HCT116 (cell line): ENCODE measurements around the gene ZBTB7C. TPM values are rescaled to one million over a fixed set of nuclear protein-coding genes. Genes with fewer than 3 reads are reported as not detected.

ENCODE experiments used
- ATAC-seq: fragments of 200-7000 bp; cut with Tn5 transposase; 2 replicates; pipeline ENCODE4 v1.9.1; 2020; ENCODE audit warnings: mild to moderate bottlenecking, moderate library complexity
- BruUV-seq: library from RNA; stranded (reverse); fragments of 400-500 nt; replicated peaks from 2 replicates; lab custom pipeline; 2021; lab: Mats Ljungman, UMichigan
- CTCF ChIA-PET: fragments of 300-600 bp; sonication (Branson Sonifier 250); formaldehyde crosslinking; loops from one replicate; lab custom pipeline; 2021; ENCODE audit warnings: antibody characterized with exemption; lab: Charles Lee
- POLR2A ChIA-PET: fragments of 300-600, 350-600 bp; sonication (Branson Sonifier 250); formaldehyde crosslinking; loops from one replicate; lab custom pipeline; 2021; ENCODE audit warnings: antibody characterized with exemption; lab: Charles Lee
- RAD21 ChIA-PET, 2 experiments: fragments of 300-600 bp; sonication (Branson Sonifier 250); formaldehyde crosslinking; loops; one replicate each; lab custom pipeline; 2023; ENCODE audit warnings: low total read pairs in 2 of 2; ENCODE audit not compliant: uncharacterized antibody in 2 of 2, unreplicated experiment in 2 of 2, low non-redundant PET in 1 of 2; lab: Charles Lee
- DNase-seq: peaks from one replicate; pipeline ENCODE4 v3.0.0-alpha.2; 2010; ENCODE audit warnings: low read depth, low spot score
- H2AFZ ChIP-seq: fragments of 200-600 bp; shearing (Covaris generic), sonication (generic); 2 replicates; pipeline ENCODE4 v1.6.1; 2017; ENCODE audit warnings: low read depth, mixed run types, mixed read lengths, antibody characterized with exemption, low read length; ENCODE audit not compliant: poor library complexity, severe bottlenecking
- H3K27ac ChIP-seq: 2 replicates; pipeline ENCODE4 v1.5.1; 2012; ENCODE audit warnings: low read depth, low read length
- H3K27me3 ChIP-seq: fragments of 200-600 bp; sonication (generic); 2 replicates; pipeline ENCODE4 v1.6.1; 2016; ENCODE audit warnings: mixed run types, low read length, mixed read lengths; ENCODE audit not compliant: insufficient read depth
- H3K36me3 ChIP-seq, 2 experiments: fragments of 200-500 bp in 1 of 2; fragments of 200-600 bp in 1 of 2; sonication (Bioruptor generic) in 1 of 2; sonication (generic) in 1 of 2; 2 replicates each; pipeline versions ENCODE4 v1.5.1 to v1.6.1; 2014 to 2016; ENCODE audit warnings: low read length in 2 of 2, inconsistent platforms in 1 of 2, mixed read lengths in 1 of 2, mixed run types in 1 of 2; ENCODE audit not compliant: insufficient read depth in 2 of 2, control insufficient read depth in 1 of 2
- H3K4me1 ChIP-seq, 2 experiments: fragments of 200-600 bp in 1 of 2; sonication (generic) in 1 of 2; 2 replicates each; pipeline versions ENCODE4 v1.5.1 to v1.6.1; 2012 to 2017; ENCODE audit warnings: low read length in 2 of 2, inconsistent platforms in 1 of 2, mild to moderate bottlenecking in 1 of 2, mixed read lengths in 1 of 2, mixed run types in 1 of 2, moderate library complexity in 1 of 2; ENCODE audit not compliant: insufficient read depth in 2 of 2, control insufficient read depth in 1 of 2
- H3K4me2 ChIP-seq: fragments of 200-600 bp; sonication (generic); 2 replicates; pipeline ENCODE4 v1.6.1; 2017; ENCODE audit warnings: mixed run types, low read length, mixed read lengths
- H3K4me3 ChIP-seq, 2 experiments: fragments of 200-600 bp in 1 of 2; sonication (generic) in 1 of 2; replicated peaks in 1 of 2; 2 replicates each; pipeline ENCODE4 v1.5.1; 2011 to 2016; ENCODE audit warnings: low read length in 2 of 2, control low read depth in 1 of 2, low read depth in 1 of 2, mild to moderate bottlenecking in 1 of 2, mixed read lengths in 1 of 2, mixed run types in 1 of 2
- H3K79me2 ChIP-seq: fragments of 200-600 bp; sonication (generic); 2 replicates; pipeline ENCODE4 v1.6.1; 2017; ENCODE audit warnings: mild to moderate bottlenecking, mixed run types, low read length, moderate library complexity, mixed read lengths; ENCODE audit not compliant: insufficient read depth
- H3K9ac ChIP-seq: fragments of 200-600 bp; sonication (generic); 2 replicates; pipeline ENCODE4 v1.6.1; 2016; ENCODE audit warnings: low read length, mixed read lengths
- H3K9me2 ChIP-seq: fragments of 200-600 bp; sonication (generic), shearing (Covaris generic); 2 replicates; pipeline ENCODE4 v1.6.1; 2017; ENCODE audit warnings: mixed run types, mild to moderate bottlenecking, moderate library complexity; ENCODE audit not compliant: insufficient read depth
- H3K9me3 ChIP-seq, 2 experiments: fragments of 200-500 bp in 1 of 2; fragments of 200-600 bp in 1 of 2; sonication (Bioruptor generic) in 1 of 2; sonication (generic) in 1 of 2; 2 replicates each; pipeline ENCODE4 v1.6.1; 2014 to 2017; ENCODE audit warnings: low read length in 2 of 2, mixed read lengths in 2 of 2, inconsistent platforms in 1 of 2, low read depth in 1 of 2, mild to moderate bottlenecking in 1 of 2, mixed run types in 1 of 2, moderate library complexity in 1 of 2; ENCODE audit not compliant: control insufficient read depth in 1 of 2, insufficient read depth in 1 of 2
- H4K20me1 ChIP-seq: fragments of 200-600 bp; sonication (generic), shearing (Covaris generic); 2 replicates; pipeline ENCODE4 v1.6.1; 2017; ENCODE audit warnings: mixed run types, mild to moderate bottlenecking, moderate library complexity; ENCODE audit not compliant: insufficient read depth
- CBX3 ChIP-seq: IDR thresholded peaks from 2 replicates; pipeline ENCODE4 v1.6.1; 2012; ENCODE audit warnings: low read depth
- EZH2phosphoT487 ChIP-seq: fragments of 200-600 bp; IDR thresholded peaks from 2 replicates; pipeline ENCODE4 v1.6.1; 2018; ENCODE audit warnings: antibody characterized with exemption, borderline replicate concordance
- POLR2AphosphoS5 ChIP-seq: IDR thresholded peaks from 2 replicates; pipeline ENCODE4 v1.6.1; 2011; ENCODE audit warnings: mild to moderate bottlenecking, low read depth, low read length, moderate library complexity
- REST ChIP-seq: IDR thresholded peaks from 2 replicates; pipeline ENCODE4 v1.6.1; 2012; ENCODE audit warnings: low read depth
- SP1 ChIP-seq: IDR thresholded peaks from 2 replicates; pipeline ENCODE4 v1.6.1; 2012; ENCODE audit warnings: low read depth
- ZBTB33 ChIP-seq: IDR thresholded peaks from 2 replicates; pipeline ENCODE4 v1.6.1; 2011; ENCODE audit warnings: mild to moderate bottlenecking, low read length, moderate library complexity; ENCODE audit not compliant: insufficient replicate concordance; ENCODE audit errors: extremely low read depth
- ZFX ChIP-seq: fragments of 450-650 bp; IDR thresholded peaks from 2 replicates; pipeline ENCODE4 v1.6.1; 2017
- ZNF274 ChIP-seq: fragments of 200-500 bp; sonication (Bioruptor generic); IDR thresholded peaks from 2 replicates; pipeline ENCODE4 v1.6.1; 2014; ENCODE audit warnings: mild to moderate bottlenecking, low read depth, low read length, inconsistent platforms
- intact Hi-C: fragments of 100-400 bp; cut with micrococcal nuclease; formaldehyde crosslinking; loops from 2 replicates; pipeline ENCODE4 v1.10.0; 2022
- total RNA-seq: library from RNA; stranded (reverse); gene quantifications from one replicate; pipeline ENCODE4 v1.2.1, GENCODE V29; 2021; ENCODE audit not compliant: unreplicated experiment
- TF ChIP-seq, protein P1 (sequence below): IDR thresholded peaks from 2 replicates; pipeline ENCODE4 v1.6.1; 2012

ZBTB7C gene
- total RNA-seq, 1 experiment from 2014 or later: 0.37 TPM

- DNase-seq: no peak
- BruUV-seq: no TSS peak
- TF ChIP-seq POLR2AphosphoS5 (no peak), ZNF274 (no peak), EZH2phosphoT487 (no peak), SP1 (no peak), ZFX (no peak), ZBTB33 (no peak), CBX3 (no peak), REST (no peak)
- TF ChIP-seq, protein P1, sequence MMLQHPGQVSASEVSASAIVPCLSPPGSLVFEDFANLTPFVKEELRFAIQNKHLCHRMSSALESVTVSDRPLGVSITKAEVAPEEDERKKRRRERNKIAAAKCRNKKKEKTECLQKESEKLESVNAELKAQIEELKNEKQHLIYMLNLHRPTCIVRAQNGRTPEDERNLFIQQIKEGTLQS: no peak
- TF ChIP-seq, all 23 proteins: peak for 0
- no peak overlapping the region for H3K27ac ChIP-seq
- no peak overlapping the region for H3K4me3 ChIP-seq
- CTCF ChIA-PET: no interaction called here
- intact Hi-C loops: no loop called here
- H3K9me2 ChIP-seq: no peaks in the 10 kb centered on the region
- H3K4me2 ChIP-seq: no peak overlapping the region
- no peaks in the 10 kb centered on the region for H4K20me1 ChIP-seq
- ATAC-seq: no peak
- H2AFZ ChIP-seq: no peak overlapping the region
- POLR2A ChIA-PET: no interaction called here
- H3K9ac ChIP-seq: no peak overlapping the region
- RAD21 ChIA-PET: no interaction called here
- no peaks in the 10 kb centered on the region for H3K4me1 ChIP-seq
- H3K9me3 ChIP-seq: no peaks in the 10 kb centered on the region
- H3K79me2 ChIP-seq: no peaks in the 10 kb centered on the region
- H3K27me3 ChIP-seq: no peaks in the 10 kb centered on the region
- H3K36me3 ChIP-seq: no peaks in the 10 kb centered on the region
Observed at GRCh38 chr18:48342125-48342524, 67.1 kb downstream of the ZBTB7C start.
